K562 (cell line): Measurements from ENCODE around the gene EFCAB8. TPM values are rescaled to one million over a fixed set of nuclear protein-coding genes. Genes with fewer than 3 reads are reported as not detected.

Experiments
- ATAC-seq: fragments of 200-7000 bp; cut with Tn5 transposase; 3 replicates; pipeline ENCODE4 v1.9.1; 2020; ENCODE audit warnings: moderate library complexity
- BruUV-seq: library from RNA; stranded (reverse); fragments of 400-500 nt; replicated peaks from 2 replicates; lab custom pipeline; 2021; lab: Mats Ljungman, UMichigan
- CTCF ChIA-PET: fragments of 300-600 bp; formaldehyde crosslinking; extraction: SDS; loops from one replicate; lab custom pipeline; 2021; ENCODE audit warnings: low intra/inter-chr PET ratio; lab: Yijun Ruan, JAX
- POLR2A ChIA-PET: fragments of 300-600, 350-650 bp; sonication (Branson Sonifier 250); formaldehyde crosslinking; extraction: SDS; loops from one replicate; lab custom pipeline; 2021; ENCODE audit warnings: antibody characterized with exemption, inconsistent platforms; lab: Yijun Ruan, JAX
- DNase-seq, 4 experiments: peaks; one replicate each; pipeline versions ENCODE4 v3.0.0 to v3.0.0-alpha.2; 2011 to 2018; ENCODE audit warnings: low spot score in 3 of 4, mixed read lengths in 3 of 4; ENCODE audit errors: extremely low read depth in 1 of 4
- FAIRE-seq: peaks from 2 replicates; lab custom pipeline; 2011; peaks lifted over from hg19 to GRCh38; lab: Jason Lieb, UNC
- H2AFZ ChIP-seq: 2 replicates; pipeline ENCODE4 v1.6.0; 2011; ENCODE audit warnings: low read depth, low read length, control low read depth, inconsistent platforms
- H3K27ac ChIP-seq: fragments of 200-600 bp; 3 replicates; pipeline ENCODE4 v1.8.0; 2011; ENCODE audit warnings: low read depth, mild to moderate bottlenecking, control low read depth, inconsistent platforms, low read length, moderate library complexity, mixed read lengths; ENCODE audit errors: extremely low read depth
- H3K27me3 ChIP-seq, 2 experiments: fragments of 300-600 bp in 1 of 2; 2 replicates in 1 of 2; 3 replicates in 1 of 2; pipeline versions ENCODE4 v1.6.0 to v1.8.0; 2011; ENCODE audit warnings: inconsistent platforms in 2 of 2, low read length in 2 of 2, mild to moderate bottlenecking in 1 of 2, mixed read lengths in 1 of 2, moderate library complexity in 1 of 2; ENCODE audit not compliant: control insufficient read depth in 2 of 2, insufficient read depth in 2 of 2
- H3K36me3 ChIP-seq: fragments of 300-600 bp; 3 replicates; pipeline ENCODE4 v1.8.0; 2011; ENCODE audit warnings: mild to moderate bottlenecking, low read length, inconsistent platforms; ENCODE audit not compliant: control insufficient read depth, insufficient read depth
- H3K4me1 ChIP-seq, 2 experiments: fragments of 200-600 bp in 1 of 2; replicated peaks in 1 of 2; 2 replicates in 1 of 2; 3 replicates in 1 of 2; pipeline versions ENCODE4 v1.5.1 to v1.8.0; 2011; ENCODE audit warnings: inconsistent platforms in 2 of 2, low read length in 2 of 2, mild to moderate bottlenecking in 1 of 2, mixed read lengths in 1 of 2, moderate library complexity in 1 of 2; ENCODE audit not compliant: control insufficient read depth in 2 of 2, insufficient read depth in 2 of 2
- H3K4me2 ChIP-seq: 2 replicates; pipeline ENCODE4 v1.6.1; 2011; ENCODE audit warnings: low read length, control low read depth, inconsistent platforms, mixed read lengths; ENCODE audit not compliant: insufficient read depth
- H3K4me3 ChIP-seq: fragments of 200-600 bp; sonication (generic), shearing (Covaris generic); 2 replicates; pipeline ENCODE4 v1.5.1; 2016; ENCODE audit warnings: control low read depth, inconsistent platforms
- H3K79me2 ChIP-seq: fragments of 200-600 bp; 3 replicates; pipeline ENCODE4 v1.8.0; 2011; ENCODE audit warnings: low read length, inconsistent platforms; ENCODE audit not compliant: control insufficient read depth, insufficient read depth
- H3K9ac ChIP-seq, 2 experiments: 2 replicates each; pipeline versions ENCODE4 v1.6.0 to v1.6.1; 2011; ENCODE audit warnings: low read depth in 2 of 2, low read length in 2 of 2, control low read depth in 1 of 2, inconsistent platforms in 1 of 2, mild to moderate bottlenecking in 1 of 2, mixed read lengths in 1 of 2; ENCODE audit not compliant: insufficient read depth in 1 of 2
- H3K9me1 ChIP-seq: one replicate; pipeline ENCODE4 v1.6.0; 2011; ENCODE audit warnings: inconsistent platforms, mild to moderate bottlenecking, low read length, moderate library complexity; ENCODE audit not compliant: control insufficient read depth, insufficient read depth
- H3K9me3 ChIP-seq: replicated peaks from 2 replicates; pipeline ENCODE4 v1.5.1; 2011; ENCODE audit warnings: low read depth, low read length, inconsistent platforms; ENCODE audit not compliant: control insufficient read depth, insufficient read depth
- H4K20me1 ChIP-seq: replicated peaks from 2 replicates; pipeline ENCODE4 v1.6.1; 2011; ENCODE audit warnings: low read length, inconsistent platforms, mixed read lengths; ENCODE audit not compliant: control insufficient read depth, insufficient read depth
- CBFB ChIP-seq: sonication (generic); formaldehyde crosslinking; IDR thresholded peaks from 2 replicates; pipeline ENCODE4 v1.4.0; 2020; ENCODE audit warnings: mild to moderate bottlenecking, missing genetic modification reagents
- HNRNPH1 ChIP-seq: fragments of 200-400 bp; formaldehyde crosslinking; optimal IDR thresholded peaks from 2 replicates; pipeline ENCODE3; 2017; ENCODE audit warnings: low read depth, mild to moderate bottlenecking, low read length, moderate library complexity
- KDM5B ChIP-seq: fragments of 200-600 bp; sonication (generic); IDR thresholded peaks from 2 replicates; pipeline ENCODE4 v1.6.1; 2012; ENCODE audit warnings: low read depth, mild to moderate bottlenecking, moderate library complexity, low read length, control low read depth, inconsistent platforms; ENCODE audit not compliant: insufficient replicate concordance
- NCOA6 ChIP-seq: fragments of 450-650 bp; IDR thresholded peaks from 2 replicates; pipeline ENCODE4 v1.6.1; 2017; ENCODE audit warnings: mild to moderate bottlenecking
- OTX1 ChIP-seq: fragments of 450-650 bp; formaldehyde crosslinking; IDR thresholded peaks from 2 replicates; pipeline ENCODE4 v1.4.0; 2022; ENCODE audit warnings: mild to moderate bottlenecking
- SAP30 ChIP-seq: fragments of 200-600 bp; sonication (generic); IDR thresholded peaks from 2 replicates; pipeline ENCODE4 v1.6.1; 2012; ENCODE audit warnings: borderline replicate concordance, low read depth, mild to moderate bottlenecking, moderate library complexity, low read length, control low read depth, inconsistent platforms; ENCODE audit not compliant: insufficient read depth, poor library complexity, severe bottlenecking
- SRSF7 ChIP-seq: fragments of 200-400 bp; formaldehyde crosslinking; optimal IDR thresholded peaks from 2 replicates; pipeline ENCODE3; 2017; ENCODE audit warnings: mild to moderate bottlenecking, low read depth, low read length
- THAP7 ChIP-seq: fragments of 250-450 bp; sonication (Bioruptor Pico); IDR thresholded peaks from 2 replicates; pipeline ENCODE4 v1.5.0; 2021
- ZBTB7A ChIP-seq: IDR thresholded peaks from 2 replicates; pipeline ENCODE4 v1.6.1; 2011; ENCODE audit warnings: low read depth, mild to moderate bottlenecking, low read length, moderate library complexity, borderline replicate concordance; ENCODE audit not compliant: control insufficient read depth
- ZC3H8 ChIP-seq: fragments of 450-650 bp; IDR thresholded peaks from 2 replicates; pipeline ENCODE4 v1.6.1; 2017
- ZNF12 ChIP-seq: sonication (generic); formaldehyde crosslinking; IDR thresholded peaks from 2 replicates; pipeline ENCODE4 v1.4.0; 2020; ENCODE audit warnings: mild to moderate bottlenecking, missing genetic modification reagents
- ZNF217 ChIP-seq: sonication (generic); formaldehyde crosslinking; IDR thresholded peaks from 2 replicates; pipeline ENCODE4 v1.8.0; 2022; ENCODE audit warnings: mild to moderate bottlenecking, missing genetic modification reagents
- ZSCAN29 ChIP-seq: fragments of 450-650 bp; IDR thresholded peaks from 2 replicates; pipeline ENCODE4 v1.6.1; 2017
- WGBS: fragments of 100-300 bp; shearing (Covaris generic); methylation state at CpG from one replicate; pipeline ENCODE4 v1.1.6; 2016; ENCODE audit warnings: low coverage, mixed read lengths; ENCODE audit not compliant: insufficient coverage; ENCODE audit errors: missing lambda C conversion rate; 5-methylcytosine and 5-hydroxymethylcytosine counted together
- in situ Hi-C: fragments of 300-500 bp; cut with MboI; formaldehyde crosslinking; loops from 4 replicates; pipeline ENCODE4 v1.15.0; 2018; ENCODE audit warnings: inconsistent platforms, mixed read lengths
- intact Hi-C: fragments of 100-400 bp; cut with micrococcal nuclease; formaldehyde crosslinking; loops from 2 replicates; pipeline ENCODE4 v1.14.2; 2022
- polyA plus RNA-seq, 8 experiments: library from polyadenylated mRNA; depleted of rRNA in 4 of 8; stranded (reverse) in 5 of 8; unstranded in 3 of 8; fragments of >200 nt; fragmentation: Nextera tagmentation in 2 of 8; fragmentation: Illumina TruSeq in 1 of 8; extraction: Ambion mirVana in 2 of 8; extraction: Trizol in 1 of 8; gene quantifications; 2 replicates each; pipeline versions ENCODE4 v1.2.1 to v1.2.3, GENCODE V29; 2011 to 2014; ENCODE audit warnings: inconsistent platforms in 1 of 8, missing spikeins in 1 of 8
- total RNA-seq, 7 experiments: library from RNA; depleted of rRNA in 6 of 7; stranded (reverse); fragments of >200 nt in 6 of 7; fragmentation: Illumina TruSeq in 2 of 7; extraction: Trizol in 2 of 7; gene quantifications; 2 replicates each; pipeline versions ENCODE4 v1.2.1 to v1.2.3, GENCODE V29; 2011 to 2021; ENCODE audit warnings: low replicate concordance in 1 of 7
- TF ChIP-seq, protein P1 (sequence below): fragments of 450-650 bp; IDR thresholded peaks from 2 replicates; pipeline ENCODE4 v1.6.1; 2016; ENCODE audit warnings: missing biosample characterization, missing genetic modification characterization
- TF ChIP-seq, protein P2 (sequence below): fragments of 200-800 bp; sonication (Bioruptor generic); IDR thresholded peaks from 2 replicates; pipeline ENCODE4 v1.6.1; 2016; ENCODE audit warnings: missing genetic modification characterization, missing compliant biosample characterization
- TF ChIP-seq, protein P3 (sequence below): fragments of 250-450 bp; sonication (Bioruptor Pico); IDR thresholded peaks from 2 replicates; pipeline ENCODE4 v1.5.0; 2021

EFCAB8 gene
- total and polyA plus RNA-seq, 9 of the 15 experiments (the other 6 are each of a cell fraction or from before 2014, with no cell fraction given) = 0.03 to 0.18 (median 0.11) TPM; not detected in 6

GRCh38 chr20:32980990-32981389 is 122.3 kb downstream of the EFCAB8 start:
- Histone ChIP-seq H3K27me3 (peaks cover 20 to 63% of the 10 kb centered on the region in 2 experiments), H3K9me1 (no peaks in the 10 kb centered on the region), H3K79me2 (no peaks in the 10 kb centered on the region), H3K27ac (no peak overlapping the region), H3K4me2 (no peak overlapping the region), H2AFZ (no peak overlapping the region), H3K36me3 (no peaks in the 10 kb centered on the region), H3K4me3 (no peak overlapping the region), H3K4me1 (no peaks in the 10 kb centered on the region; a peak in 1 of 5 replicates), H3K9ac (no peak overlapping the region), H4K20me1 (0 out of 2 replicates have a peak, but pooled peaks cover 12% of the 10 kb centered on the region), H3K9me3 (no peaks in the 10 kb centered on the region)
- ATAC-seq (no peak), FAIRE-seq (no peak), DNase-seq (no peak)
- BruUV-seq = no TSS peak
- intact Hi-C loops = no loop called here
- ChIA-PET POLR2A (interaction anchor here (0.9 kb wide), 1 partner anchor 8 kb away, joined by 5 read pairs; no protein-coding TSS in a partner anchor), CTCF (no interaction called here)
- TF ChIP-seq ZC3H8 = no peak
- TF ChIP-seq SAP30 = no peak
- TF ChIP-seq, protein P1, sequence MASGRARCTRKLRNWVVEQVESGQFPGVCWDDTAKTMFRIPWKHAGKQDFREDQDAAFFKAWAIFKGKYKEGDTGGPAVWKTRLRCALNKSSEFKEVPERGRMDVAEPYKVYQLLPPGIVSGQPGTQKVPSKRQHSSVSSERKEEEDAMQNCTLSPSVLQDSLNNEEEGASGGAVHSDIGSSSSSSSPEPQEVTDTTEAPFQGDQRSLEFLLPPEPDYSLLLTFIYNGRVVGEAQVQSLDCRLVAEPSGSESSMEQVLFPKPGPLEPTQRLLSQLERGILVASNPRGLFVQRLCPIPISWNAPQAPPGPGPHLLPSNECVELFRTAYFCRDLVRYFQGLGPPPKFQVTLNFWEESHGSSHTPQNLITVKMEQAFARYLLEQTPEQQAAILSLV = no peak
- no peak for TF ChIP-seq THAP7 (CRISPR knock-in tag)
- no peak for TF ChIP-seq ZNF12 (CRISPR knock-in tag)
- TF ChIP-seq ZSCAN29 = no peak
- TF ChIP-seq, protein P2, sequence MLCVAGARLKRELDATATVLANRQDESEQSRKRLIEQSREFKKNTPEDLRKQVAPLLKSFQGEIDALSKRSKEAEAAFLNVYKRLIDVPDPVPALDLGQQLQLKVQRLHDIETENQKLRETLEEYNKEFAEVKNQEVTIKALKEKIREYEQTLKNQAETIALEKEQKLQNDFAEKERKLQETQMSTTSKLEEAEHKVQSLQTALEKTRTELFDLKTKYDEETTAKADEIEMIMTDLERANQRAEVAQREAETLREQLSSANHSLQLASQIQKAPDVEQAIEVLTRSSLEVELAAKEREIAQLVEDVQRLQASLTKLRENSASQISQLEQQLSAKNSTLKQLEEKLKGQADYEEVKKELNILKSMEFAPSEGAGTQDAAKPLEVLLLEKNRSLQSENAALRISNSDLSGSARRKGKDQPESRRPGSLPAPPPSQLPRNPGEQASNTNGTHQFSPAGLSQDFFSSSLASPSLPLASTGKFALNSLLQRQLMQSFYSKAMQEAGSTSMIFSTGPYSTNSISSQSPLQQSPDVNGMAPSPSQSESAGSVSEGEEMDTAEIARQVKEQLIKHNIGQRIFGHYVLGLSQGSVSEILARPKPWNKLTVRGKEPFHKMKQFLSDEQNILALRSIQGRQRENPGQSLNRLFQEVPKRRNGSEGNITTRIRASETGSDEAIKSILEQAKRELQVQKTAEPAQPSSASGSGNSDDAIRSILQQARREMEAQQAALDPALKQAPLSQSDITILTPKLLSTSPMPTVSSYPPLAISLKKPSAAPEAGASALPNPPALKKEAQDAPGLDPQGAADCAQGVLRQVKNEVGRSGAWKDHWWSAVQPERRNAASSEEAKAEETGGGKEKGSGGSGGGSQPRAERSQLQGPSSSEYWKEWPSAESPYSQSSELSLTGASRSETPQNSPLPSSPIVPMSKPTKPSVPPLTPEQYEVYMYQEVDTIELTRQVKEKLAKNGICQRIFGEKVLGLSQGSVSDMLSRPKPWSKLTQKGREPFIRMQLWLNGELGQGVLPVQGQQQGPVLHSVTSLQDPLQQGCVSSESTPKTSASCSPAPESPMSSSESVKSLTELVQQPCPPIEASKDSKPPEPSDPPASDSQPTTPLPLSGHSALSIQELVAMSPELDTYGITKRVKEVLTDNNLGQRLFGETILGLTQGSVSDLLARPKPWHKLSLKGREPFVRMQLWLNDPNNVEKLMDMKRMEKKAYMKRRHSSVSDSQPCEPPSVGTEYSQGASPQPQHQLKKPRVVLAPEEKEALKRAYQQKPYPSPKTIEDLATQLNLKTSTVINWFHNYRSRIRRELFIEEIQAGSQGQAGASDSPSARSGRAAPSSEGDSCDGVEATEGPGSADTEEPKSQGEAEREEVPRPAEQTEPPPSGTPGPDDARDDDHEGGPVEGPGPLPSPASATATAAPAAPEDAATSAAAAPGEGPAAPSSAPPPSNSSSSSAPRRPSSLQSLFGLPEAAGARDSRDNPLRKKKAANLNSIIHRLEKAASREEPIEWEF = no peak
- TF ChIP-seq CBFB (CRISPR knock-in tag) = no peak
- TF ChIP-seq ZNF217 (CRISPR knock-in tag) = no peak
- no peak for TF ChIP-seq KDM5B
- no peak for TF ChIP-seq ZBTB7A
- TF ChIP-seq SRSF7 = no peak
- TF ChIP-seq, protein P3, sequence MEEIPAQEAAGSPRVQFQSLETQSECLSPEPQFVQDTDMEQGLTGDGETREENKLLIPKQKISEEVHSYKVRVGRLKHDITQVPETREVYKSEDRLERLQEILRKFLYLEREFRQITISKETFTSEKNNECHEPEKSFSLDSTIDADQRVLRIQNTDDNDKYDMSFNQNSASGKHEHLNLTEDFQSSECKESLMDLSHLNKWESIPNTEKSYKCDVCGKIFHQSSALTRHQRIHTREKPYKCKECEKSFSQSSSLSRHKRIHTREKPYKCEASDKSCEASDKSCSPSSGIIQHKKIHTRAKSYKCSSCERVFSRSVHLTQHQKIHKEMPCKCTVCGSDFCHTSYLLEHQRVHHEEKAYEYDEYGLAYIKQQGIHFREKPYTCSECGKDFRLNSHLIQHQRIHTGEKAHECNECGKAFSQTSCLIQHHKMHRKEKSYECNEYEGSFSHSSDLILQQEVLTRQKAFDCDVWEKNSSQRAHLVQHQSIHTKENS (CRISPR knock-in tag) = no peak
- TF ChIP-seq NCOA6 = no peak
- no peak for TF ChIP-seq HNRNPH1
- TF ChIP-seq OTX1 (CRISPR knock-in tag) = no peak
- WGBS = 0% methylated on average over 6 of the region's 6 CpGs
- in situ Hi-C loops = no loop called here
